ENCODE results near the gene ZSCAN9. TPM values are rescaled to one million over a fixed set of nuclear protein-coding genes. Genes with fewer than 3 reads are reported as not detected.
A peak's percentile ranks its signal among the peaks of the same experiment; 100 is the strongest.

The ZSCAN9 gene
- total and polyA plus RNA-seq, 2 of the 13 experiments (the other 11 are each of a cell fraction or from before 2014, with no cell fraction given): 14.6 to 17.8 TPM

DNA sequence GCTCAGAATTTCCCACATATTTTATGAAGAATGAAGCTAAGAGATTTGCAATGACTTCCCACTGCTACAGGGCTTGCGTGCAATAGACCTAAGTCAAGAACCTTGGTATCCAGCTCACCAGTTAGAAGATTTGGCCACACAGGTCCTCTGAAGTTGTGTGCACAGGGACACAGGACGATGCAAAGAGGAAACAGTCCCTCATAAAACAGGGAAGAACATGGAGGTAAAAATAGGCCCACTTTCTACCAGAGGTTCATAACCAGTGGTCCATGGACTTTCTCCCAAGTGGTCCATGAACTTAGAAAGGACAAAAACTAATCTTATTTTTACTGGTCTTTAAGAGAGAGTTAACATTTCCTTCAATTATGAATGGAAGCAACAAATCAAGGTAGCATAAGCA, 25.7 kb downstream of the ZSCAN9 start:
- CTCF ChIA-PET (ENCODE audit: low intra/inter-chr PET ratio, low total read pairs): no interaction called here
- no peaks in the 10 kb centered on the region for H4K20me1 ChIP-seq (ENCODE audit: insufficient read depth, low read length)
- peaks cover 7 to 24% of the 10 kb centered on the region in 2 experiments for H3K36me3 ChIP-seq (replicated peaks in 1 of 2; ENCODE audit: control insufficient read depth in 1 of 2, insufficient read depth in 2 of 2, low read length in 2 of 2)
- DNase-seq (ENCODE audit: low spot score) (no peak), ATAC-seq (no peak), FAIRE-seq (no peak)
- WGBS (ENCODE audit: low lambda C conversion rate): 71% methylated on average over 2 of the region's 2 CpGs
- peak overlapping the region; percentile 79; the same call in 1 of the 2 replicates for H3K9ac ChIP-seq (ENCODE audit: insufficient read depth, low read depth, low read length)
- H2AFZ ChIP-seq (ENCODE audit: low read length): no peak overlapping the region
- H3K4me2 ChIP-seq (ENCODE audit: low read depth, low read length): peak overlapping the region; percentile 95
- peaks cover 11% of the 10 kb centered on the region for H3K79me2 ChIP-seq (ENCODE audit: insufficient read depth, low read length)
- H3K4me1 ChIP-seq (ENCODE audit: insufficient read depth, low read length): peaks cover 27% of the 10 kb centered on the region
- intact Hi-C loops (cut with micrococcal nuclease; ENCODE audit: unreplicated experiment) (no loop called here), in situ Hi-C loops (cut with HindIII; ENCODE audit: extremely low pct_ligation_motif_present, low pct_unique_long_range_greater_than_20kb) (loop anchor here (5.0 kb wide), 1 partner anchor 113 kb away; no protein-coding TSS in a partner anchor)
- BruUV-seq (replicated peaks): no TSS peak
- H3K4me3 ChIP-seq (replicated peaks in 1 of 3; ENCODE audit: insufficient read depth in 1 of 3, low read depth in 2 of 3, low read length in 3 of 3): peak overlapping the region; percentile 85 to 98 (median 97); a peak in 4 of 6 replicates
- POLR2A ChIA-PET: interaction anchor here (1.0 to 1.8 kb wide), 3 partner anchors 16 to 109 kb away, joined by 3 to 4 read pairs (median 4); partner anchors contain the start of genes PGBD1, ZKSCAN8 and ZSCAN26
- no peaks in the 10 kb centered on the region for H3K9me3 ChIP-seq (ENCODE audit: low read length)
- no peaks in the 10 kb centered on the region; a peak in 1 of 5 replicates for H3K27me3 ChIP-seq (ENCODE audit: control insufficient read depth in 1 of 2, insufficient read depth in 2 of 2, low read length in 2 of 2)
- TF ChIP-seq ASH2L (IDR thresholded peaks at IDR 0.05; ENCODE audit: insufficient read length, low read depth, low read length) (no peak), ZNF12 (CRISPR knock-in tag; IDR thresholded peaks at IDR 0.05) (0 out of 2 replicates have a peak, but pooled peaks have one; percentile 57)
- H3K27ac ChIP-seq (ENCODE audit: extremely low read length, insufficient read depth, low read length): no peak overlapping the region

GRCh38 chr6:28251661-28252008, 26.6 kb downstream of the ZSCAN9 start:
- intact Hi-C loops (cut with micrococcal nuclease; ENCODE audit: unreplicated experiment): loop anchor here (1.0 kb wide), 7 partner anchors 16 to 115 kb away; partner anchors contain the start of genes PGBD1, ZKSCAN3, ZKSCAN8 and ZSCAN26
- Histone ChIP-seq H2AFZ (ENCODE audit: low read length) (peak overlapping the region; percentile 99), H3K4me2 (ENCODE audit: low read depth, low read length) (peak overlapping the region; percentile 95), H3K79me2 (ENCODE audit: insufficient read depth, low read length) (peaks cover 11% of the 10 kb centered on the region), H3K9me3 (ENCODE audit: low read length) (no peaks in the 10 kb centered on the region), H3K36me3 (replicated peaks in 1 of 2; ENCODE audit: control insufficient read depth in 1 of 2, insufficient read depth in 2 of 2, low read length in 2 of 2) (peaks cover 2 to 16% of the 10 kb centered on the region in 2 experiments; a peak in 4 of 5 replicates), H3K27ac (ENCODE audit: extremely low read length, insufficient read depth, low read length) (peak overlapping the region; percentile 30), H3K4me3 (replicated peaks in 1 of 3; ENCODE audit: insufficient read depth in 1 of 3, low read depth in 2 of 3, low read length in 3 of 3) (peak overlapping the region; percentile 85 to 98 (median 97)), H3K9ac (ENCODE audit: insufficient read depth, low read depth, low read length) (peak overlapping the region; percentile 79), H3K27me3 (ENCODE audit: control insufficient read depth in 1 of 2, insufficient read depth in 2 of 2, low read length in 2 of 2) (no peaks in the 10 kb centered on the region; a peak in 1 of 5 replicates), H3K4me1 (ENCODE audit: insufficient read depth, low read length) (peaks cover 27% of the 10 kb centered on the region), H4K20me1 (ENCODE audit: insufficient read depth, low read length) (no peaks in the 10 kb centered on the region)
- in situ Hi-C loops (cut with HindIII; ENCODE audit: extremely low pct_ligation_motif_present, low pct_unique_long_range_greater_than_20kb): loop anchor here (5.0 kb wide), 1 partner anchor 114 kb away; no protein-coding TSS in a partner anchor
- ChIA-PET POLR2A (interaction anchor here (0.8 to 3.6 kb wide), 18 partner anchors 16 to 335 kb away, joined by 3 to 67 read pairs (median 5); partner anchors contain the start of genes PGBD1, ZKSCAN3, ZKSCAN8 and ZSCAN16), CTCF (ENCODE audit: low intra/inter-chr PET ratio, low total read pairs) (no interaction called here)
- WGBS (ENCODE audit: low lambda C conversion rate): 0% methylated on average over 13 of the region's 25 CpGs
- FAIRE-seq (no peak), ATAC-seq (peak; percentile 64), DNase-seq (ENCODE audit: low spot score) (no peak)
- BruUV-seq (replicated peaks): TSS peak; percentile 66
- 0 out of 2 replicates have a peak, but pooled peaks have one; percentile 15 for TF ChIP-seq ZNF501 (CRISPR knock-in tag; IDR thresholded peaks at IDR 0.05)
- peak; percentile 41 for TF ChIP-seq AGO1 (IDR thresholded peaks at IDR 0.05; ENCODE audit: low read depth, low read length, poor library complexity, severe bottlenecking)
- 0 out of 2 replicates have a peak, but pooled peaks have one; percentile 30 for TF ChIP-seq KLF15 (CRISPR knock-in tag; IDR thresholded peaks at IDR 0.05; ENCODE audit: borderline replicate concordance)
- no peak for TF ChIP-seq HNF1A (IDR thresholded peaks at IDR 0.05; ENCODE audit: low read depth)
- TF ChIP-seq HNF1A (CRISPR knock-in tag; IDR thresholded peaks at IDR 0.05; ENCODE audit: borderline replicate concordance): no peak
- no peak for TF ChIP-seq TCF12 (IDR thresholded peaks at IDR 0.05)
- TF ChIP-seq TCF12 (CRISPR knock-in tag; IDR thresholded peaks at IDR 0.05): 0 out of 2 replicates have a peak, but pooled peaks have one; percentile 40
- no peak for TF ChIP-seq MXD1 (CRISPR knock-in tag; IDR thresholded peaks at IDR 0.05)
- no peak for TF ChIP-seq NCOA2 (CRISPR knock-in tag; IDR thresholded peaks at IDR 0.05)
- 0 out of 2 replicates have a peak, but pooled peaks have one; percentile 25 for TF ChIP-seq KDM5B (CRISPR knock-in tag; IDR thresholded peaks at IDR 0.05; ENCODE audit: borderline replicate concordance)
- TF ChIP-seq NKX3-1 (CRISPR knock-in tag; IDR thresholded peaks at IDR 0.05): 0 out of 2 replicates have a peak, but pooled peaks have one; percentile 9
